HepG2 (cell line): ENCODE data around the gene SLC16A3. TPM values are rescaled to one million over a fixed set of nuclear protein-coding genes. Genes with fewer than 3 reads are reported as not detected.

Experiments used
- ATF4 ChIP-seq, 2 experiments: fragments of 450-650 bp in 1 of 2; sonication (generic) in 1 of 2; formaldehyde crosslinking; IDR thresholded peaks; 2 replicates each; pipeline versions ENCODE4 v1.5.0 to v1.8.0; 2020 to 2022; ENCODE audit warnings: mild to moderate bottlenecking in 1 of 2, missing genetic modification reagents in 1 of 2
- CEBPG ChIP-seq: IDR thresholded peaks from 2 replicates; pipeline ENCODE4 v1.6.1; 2016
- ETS1 ChIP-seq: sonication (generic); formaldehyde crosslinking; IDR thresholded peaks from 2 replicates; pipeline ENCODE4 v1.4.0; 2020; ENCODE audit warnings: missing genetic modification reagents
- GPBP1L1 ChIP-seq: sonication (generic); formaldehyde crosslinking; IDR thresholded peaks from 2 replicates; pipeline ENCODE4 v1.5.0; 2020; ENCODE audit warnings: mild to moderate bottlenecking, missing genetic modification reagents
- HNF4G ChIP-seq, 2 experiments: sonication (generic) in 1 of 2; formaldehyde crosslinking in 1 of 2; IDR thresholded peaks; 2 replicates each; pipeline versions ENCODE4 v1.4.0 to v1.6.1; 2011 to 2020; ENCODE audit warnings: borderline replicate concordance in 2 of 2, low read depth in 2 of 2, mild to moderate bottlenecking in 2 of 2, low read length in 1 of 2, missing genetic modification reagents in 1 of 2, moderate library complexity in 1 of 2
- IRF1 ChIP-seq: sonication (generic); formaldehyde crosslinking; IDR thresholded peaks from 2 replicates; pipeline ENCODE4 v1.4.0; 2020; ENCODE audit warnings: low read depth, mild to moderate bottlenecking, missing genetic modification reagents
- NRL ChIP-seq: sonication (generic); formaldehyde crosslinking; IDR thresholded peaks from 2 replicates; pipeline ENCODE4 v1.5.0; 2020; ENCODE audit warnings: missing genetic modification reagents, mild to moderate bottlenecking, moderate library complexity, borderline replicate concordance
- PRDM10 ChIP-seq: sonication (generic); formaldehyde crosslinking; IDR thresholded peaks from 2 replicates; pipeline ENCODE4 v1.4.0; 2020; ENCODE audit warnings: low read depth, missing genetic modification reagents
- SALL1 ChIP-seq: sonication (generic); formaldehyde crosslinking; IDR thresholded peaks from 2 replicates; pipeline ENCODE4 v1.8.0; 2022; ENCODE audit warnings: mild to moderate bottlenecking, missing genetic modification reagents
- TRAFD1 ChIP-seq: sonication (generic); formaldehyde crosslinking; IDR thresholded peaks from 2 replicates; pipeline ENCODE4 v1.5.1; 2020; ENCODE audit warnings: missing genetic modification reagents, mild to moderate bottlenecking, borderline replicate concordance
- TSC22D2 ChIP-seq: sonication (generic); formaldehyde crosslinking; IDR thresholded peaks from 2 replicates; pipeline ENCODE4 v1.5.1; 2020; ENCODE audit warnings: missing genetic modification reagents, mild to moderate bottlenecking, borderline replicate concordance
- ZC3H4 ChIP-seq: sonication (generic); formaldehyde crosslinking; IDR thresholded peaks from 2 replicates; pipeline ENCODE4 v1.4.0; 2020; ENCODE audit warnings: missing genetic modification reagents, borderline replicate concordance
- ZNF326 ChIP-seq: sonication (generic); formaldehyde crosslinking; IDR thresholded peaks from 2 replicates; pipeline ENCODE4 v1.4.0; 2020; ENCODE audit warnings: missing genetic modification reagents, borderline replicate concordance
- ZNF629 ChIP-seq: sonication (generic); formaldehyde crosslinking; conservative IDR thresholded peaks from 2 replicates; pipeline ENCODE4 v1.5.0; 2020; ENCODE audit warnings: missing genetic modification reagents
- ZNF75D ChIP-seq: sonication (generic); formaldehyde crosslinking; IDR thresholded peaks from 2 replicates; pipeline ENCODE4 v1.8.1; 2023; ENCODE audit warnings: missing genetic modification reagents, mild to moderate bottlenecking, borderline replicate concordance
- ZNF883 ChIP-seq: sonication (generic); formaldehyde crosslinking; IDR thresholded peaks from 2 replicates; pipeline ENCODE4 v1.5.1; 2020; ENCODE audit warnings: mild to moderate bottlenecking, missing genetic modification reagents; ENCODE audit errors: not compliant biosample characterization
- polyA plus RNA-seq, 8 experiments: library from polyadenylated mRNA; depleted of rRNA in 3 of 8; stranded (reverse) in 7 of 8; unstranded in 1 of 8; fragments of >200 nt; fragmentation: Illumina TruSeq in 4 of 8; extraction: Trizol in 4 of 8; gene quantifications; 2 replicates each; pipeline versions ENCODE4 v1.2.1 to v1.2.3, GENCODE V29; 2011 to 2016; ENCODE audit warnings: low read depth in 4 of 8, missing spikeins in 1 of 8, mixed read lengths in 1 of 8; ENCODE audit not compliant: insufficient read depth in 1 of 8
- total RNA-seq, 5 experiments: library from RNA; depleted of rRNA; stranded (reverse); fragments of >200 nt; fragmentation: Illumina TruSeq; extraction: Trizol; gene quantifications; 2 replicates each; pipeline ENCODE4 v1.2.3, GENCODE V29; 2016; ENCODE audit warnings: low read depth in 1 of 5

The SLC16A3 gene
- total and polyA plus RNA-seq, 2 of the 13 experiments (the other 11 are each of a cell fraction or from before 2014, with no cell fraction given), result 242 to 349 TPM

- no peak for TF ChIP-seq ETS1 (CRISPR knock-in tag)
- peak; percentile 65 for TF ChIP-seq CEBPG (CRISPR knock-in tag)
- TF ChIP-seq ZC3H4 (CRISPR knock-in tag), result no peak
- TF ChIP-seq GPBP1L1, result no peak
- no peak for TF ChIP-seq SALL1 (CRISPR knock-in tag)
- no peak for TF ChIP-seq ZNF629 (CRISPR knock-in tag)
- TF ChIP-seq NRL (CRISPR knock-in tag), result no peak
- no peak for TF ChIP-seq ZNF883 (CRISPR knock-in tag)
- no peak for TF ChIP-seq IRF1 (CRISPR knock-in tag)
- no peak for TF ChIP-seq TSC22D2 (CRISPR knock-in tag)
- no peak for TF ChIP-seq TRAFD1 (CRISPR knock-in tag)
- TF ChIP-seq PRDM10, result no peak
- 0 out of 4 replicates have a peak, but pooled peaks of 1 of the 2 experiments have one; percentile 14 for TF ChIP-seq ATF4 (CRISPR knock-in tag; IDR thresholded peaks at IDR 0.05)
- no peak for TF ChIP-seq HNF4G (IDR thresholded peaks at IDR 0.05; ENCODE audit: borderline replicate concordance, low read depth, low read length)
- no peak for TF ChIP-seq HNF4G (CRISPR knock-in tag; IDR thresholded peaks at IDR 0.05; ENCODE audit: borderline replicate concordance, low read depth)
- no peak for TF ChIP-seq ZNF326 (CRISPR knock-in tag)
- no peak for TF ChIP-seq ZNF75D (CRISPR knock-in tag)
Observed at GRCh38 chr17:82280537-82280936, 51.7 kb downstream of the SLC16A3 start (continued).
